Type B pancreatic cell (in vitro differentiated cells): Measurements from ENCODE around the gene PERM1. TPM values are rescaled to one million over a fixed set of nuclear protein-coding genes. Genes with fewer than 3 reads are reported as not detected.

ENCODE experiments used
- DNase-seq: peaks from one replicate; pipeline ENCODE4 v3.0.0; 2021; ENCODE audit warnings: mixed read lengths; ENCODE audit not compliant: unreplicated experiment; ENCODE audit errors: extremely low spot score
- H3K27ac Mint-ChIP-seq: 2 replicates; pipeline ENCODE4 v1.8.0; 2021; ENCODE audit warnings: mild to moderate bottlenecking, mixed read lengths
- H3K27me3 Mint-ChIP-seq: 2 replicates; pipeline ENCODE4 v1.8.0; 2021; ENCODE audit warnings: mixed read lengths
- H3K36me3 Mint-ChIP-seq: 2 replicates; pipeline ENCODE4 v1.8.0; 2021; ENCODE audit warnings: mixed read lengths
- H3K4me1 Mint-ChIP-seq: one replicate; pipeline ENCODE4 v1.8.0; 2021; ENCODE audit warnings: mixed read lengths; ENCODE audit not compliant: unreplicated experiment
- H3K4me3 Mint-ChIP-seq: 2 replicates; pipeline ENCODE4 v1.8.0; 2021; ENCODE audit warnings: mild to moderate bottlenecking, mixed read lengths
- H3K9me3 Mint-ChIP-seq: 2 replicates; pipeline ENCODE4 v1.8.0; 2021; ENCODE audit warnings: mixed read lengths
- CTCF ChIP-seq: fragments of 200-600 bp; sonication (generic); conservative IDR thresholded peaks from 2 replicates; pipeline ENCODE4 v1.5.0; 2021; ENCODE audit warnings: antibody characterized with exemption, mild to moderate bottlenecking
- total RNA-seq: library from RNA; stranded (reverse); gene quantifications from 2 replicates; pipeline ENCODE4 v1.2.1, GENCODE V29; 2021; ENCODE audit warnings: low replicate concordance

The PERM1 gene
- total RNA-seq, 1 donor from 2014 or later, result 0.34 TPM

- peak overlapping the region; percentile 91 for H3K4me3 Mint-ChIP-seq
- H3K4me1 Mint-ChIP-seq, result peaks cover 15% of the 10 kb centered on the region
- DNase-seq, result no peak
- no peaks in the 10 kb centered on the region for H3K36me3 Mint-ChIP-seq
- no peak for TF ChIP-seq CTCF
- peak overlapping the region; percentile 95 for H3K27ac Mint-ChIP-seq
- peaks cover 22% of the 10 kb centered on the region for H3K27me3 Mint-ChIP-seq
- H3K9me3 Mint-ChIP-seq, result no peaks in the 10 kb centered on the region
These were observed 19.3 kb upstream of the PERM1 start for GRCh38 chr1:1001057-1001783.

GRCh38 chr1:1000357-1001056 lies 18.6 kb upstream of the PERM1 start:
- Mint-ChIP-seq H3K27me3 (peaks cover 26% of the 10 kb centered on the region), H3K4me3 (peak overlapping the region; percentile 91), H3K9me3 (no peaks in the 10 kb centered on the region), H3K4me1 (peaks cover 19% of the 10 kb centered on the region), H3K27ac (peak overlapping the region; percentile 95), H3K36me3 (no peaks in the 10 kb centered on the region)
- TF ChIP-seq CTCF, result no peak
- DNase-seq, result peak; percentile 92

- Mint-ChIP-seq H3K36me3 (no peaks in the 10 kb centered on the region), H3K4me1 (peaks cover 13% of the 10 kb centered on the region), H3K27me3 (peaks cover 27% of the 10 kb centered on the region), H3K9me3 (no peaks in the 10 kb centered on the region), H3K27ac (peak within 1 kb of the TSS; percentile 95), H3K4me3 (peak within 1 kb of the TSS; percentile 91)
- no peak for TF ChIP-seq CTCF
- no peak for DNase-seq
These were observed 17.9 kb upstream of the PERM1 start, which contains the start of gene HES4 for GRCh38 chr1:999725-1000356. HES4 (minus strand) TSS chr1:1000097; CDS start chr1:999973, 124 bp downstream.

- H3K4me1 Mint-ChIP-seq, result peaks cover 8% of the 10 kb centered on the region
- no peaks in the 10 kb centered on the region for H3K9me3 Mint-ChIP-seq
- no peak for TF ChIP-seq CTCF
- H3K4me3 Mint-ChIP-seq, result peak overlapping the region; percentile 69
- DNase-seq, result peak; percentile 74
- peaks cover 26% of the 10 kb centered on the region for H3K27me3 Mint-ChIP-seq
- no peak overlapping the region for H3K27ac Mint-ChIP-seq
- no peaks in the 10 kb centered on the region for H3K36me3 Mint-ChIP-seq
These were observed 17.3 kb upstream of the PERM1 start for GRCh38 chr1:998995-999724.

- no peak overlapping the region for H3K27ac Mint-ChIP-seq
- H3K27me3 Mint-ChIP-seq, result peaks cover 26% of the 10 kb centered on the region
These were observed 16.8 kb upstream of the PERM1 start for GRCh38 chr1:998745-998994.

More at GRCh38 chr1:998745-998994, 16.8 kb upstream of the PERM1 start:
- peak; percentile 5 for TF ChIP-seq CTCF
- Mint-ChIP-seq H3K36me3 (no peaks in the 10 kb centered on the region), H3K4me1 (peaks cover 8% of the 10 kb centered on the region), H3K4me3 (peak overlapping the region; percentile 80), H3K9me3 (no peaks in the 10 kb centered on the region)
- DNase-seq, result no peak
